ENCODE measurements around the gene MYZAP.

- TF ChIP-seq CTCF (IDR thresholded peaks at IDR 0.05; ENCODE audit: poor library complexity, severe bottlenecking) (no peak), POLR2AphosphoS5 (IDR thresholded peaks at IDR 0.05) (no peak), RAD21 (conservative IDR thresholded peaks at IDR 0.05) (no peak), EZH2 (IDR thresholded peaks at IDR 0.05; ENCODE audit: borderline replicate concordance, insufficient read depth, low read length, poor library complexity, severe bottlenecking) (no peak), SMC3 (conservative IDR thresholded peaks at IDR 0.05; ENCODE audit: poor library complexity) (no peak), EP300 (conservative IDR thresholded peaks at IDR 0.05; ENCODE audit: poor library complexity, severe bottlenecking) (no peak)
Measured at GRCh38 chr15:57635300-57635909, 43.7 kb downstream of the MYZAP start.
